ENCODE results near the gene AP1G2.

AP1G2 gene

GRCh38 chr14:23571701-23572523 is 4.3 kb upstream of the AP1G2 start:
- no peak for DNase-seq (ENCODE audit: low read depth in 2 of 2)

GRCh38 chr14:23570806-23571483 is 3.4 kb upstream of the AP1G2 start:
- no peak for DNase-seq (ENCODE audit: low read depth in 2 of 2)

DNA sequence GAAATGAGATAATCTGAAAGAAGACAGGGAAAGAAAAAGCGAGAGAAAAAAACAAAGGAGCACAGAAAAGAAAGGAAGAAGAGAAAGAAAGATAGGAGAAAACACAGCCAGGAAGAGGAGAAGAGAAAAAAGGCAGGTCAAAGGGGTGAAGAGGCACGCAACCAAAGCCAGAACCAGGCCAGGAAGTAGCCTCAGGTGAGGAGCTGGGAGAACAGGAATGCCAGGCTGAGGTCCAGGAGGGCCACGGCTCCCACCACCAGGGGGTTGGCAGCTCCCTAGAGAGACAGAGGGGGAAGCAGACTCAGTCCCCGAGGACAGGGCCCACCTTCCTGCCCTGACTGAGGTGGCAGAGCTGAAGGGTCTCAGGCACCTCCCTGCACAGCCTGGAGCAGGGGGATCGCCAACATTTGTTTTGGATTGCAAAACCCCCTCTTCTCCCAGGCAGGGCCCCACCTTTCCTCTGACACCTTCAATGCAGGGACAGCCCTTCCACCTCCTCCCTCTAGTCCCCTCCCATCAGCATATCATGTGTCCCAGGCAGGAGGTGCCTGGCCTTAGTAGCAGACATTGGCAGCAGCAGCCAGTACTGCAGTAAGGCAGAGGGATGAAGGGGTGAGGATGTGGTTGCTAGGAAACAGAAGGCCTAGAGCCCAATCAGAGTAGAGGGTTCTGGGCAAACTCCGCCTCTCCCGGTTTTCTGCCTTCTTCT is 2.0 kb upstream of the AP1G2 start:
- no peak for DNase-seq (ENCODE audit: low read depth in 2 of 2)

DNA sequence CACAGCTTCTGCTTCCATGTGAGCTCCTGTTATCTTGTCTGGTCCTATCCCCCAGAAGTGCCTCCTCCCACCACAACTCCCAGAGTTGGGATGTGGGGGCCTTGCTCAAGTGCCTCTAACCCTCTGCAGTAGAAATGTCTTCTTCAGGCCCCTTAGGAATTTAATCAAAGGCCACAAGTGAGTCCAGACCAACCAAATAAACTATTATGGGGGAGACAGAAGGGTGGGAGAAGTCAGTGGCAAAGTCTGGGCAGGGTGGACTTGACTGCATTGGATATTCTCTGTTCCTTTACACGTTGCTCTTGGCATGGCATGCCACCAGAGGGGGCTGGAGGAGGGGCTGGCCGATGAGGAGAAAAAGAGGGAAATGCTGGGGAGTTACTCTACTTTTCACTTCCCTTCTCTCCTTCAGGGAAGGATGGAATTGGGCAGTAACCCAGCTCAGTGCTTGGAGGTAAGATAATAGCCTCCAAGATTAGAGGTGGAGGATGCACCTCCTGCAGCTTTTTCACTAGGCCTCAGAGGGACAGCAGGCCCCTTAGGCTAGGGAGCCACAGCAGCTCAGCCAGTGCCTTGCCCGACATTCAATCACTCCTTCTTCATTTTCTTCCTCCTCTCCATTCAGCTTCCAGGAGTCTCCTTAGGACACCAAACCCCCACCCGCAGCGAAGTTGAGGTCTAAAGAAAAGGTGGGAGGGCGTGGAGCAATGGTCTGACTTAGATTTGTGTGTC is 1.2 kb upstream of the AP1G2 start:
- no peak for DNase-seq (ENCODE audit: low read depth in 2 of 2)

DNA sequence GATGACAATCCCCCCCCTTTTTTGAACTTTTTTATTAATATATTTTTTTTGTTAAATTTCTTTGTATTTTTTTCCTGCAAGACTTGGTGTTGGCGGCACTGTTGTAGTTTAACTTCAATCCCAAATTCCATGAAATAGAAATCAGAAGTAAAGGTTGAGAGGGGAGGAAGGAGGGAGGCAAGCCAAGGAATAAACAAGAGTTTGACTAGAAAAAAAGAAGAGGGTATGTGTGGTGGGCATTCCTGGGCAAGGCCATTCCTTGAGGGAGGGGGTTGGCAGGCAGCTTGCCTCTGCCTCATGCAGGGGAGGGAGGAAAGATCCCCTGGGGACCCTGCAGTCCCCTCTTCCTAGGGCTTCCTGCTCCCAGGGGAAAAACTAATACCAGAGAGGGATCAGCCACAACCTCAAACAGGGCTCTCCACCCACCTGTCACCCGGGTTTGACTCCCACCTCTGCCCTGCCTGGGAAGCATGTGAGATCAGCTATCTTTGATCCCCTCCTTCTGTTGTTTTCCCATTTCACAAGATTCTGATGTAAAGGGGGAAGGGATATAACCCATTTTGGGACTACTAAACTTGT is 519 bp upstream of the AP1G2 start:
- no peak for DNase-seq (ENCODE audit: low read depth in 2 of 2)

- no peak for DNase-seq (ENCODE audit: low read depth in 2 of 2)
These were observed 809 bp downstream of the AP1G2 start for GRCh38 chr14:23566778-23567185.

DNA sequence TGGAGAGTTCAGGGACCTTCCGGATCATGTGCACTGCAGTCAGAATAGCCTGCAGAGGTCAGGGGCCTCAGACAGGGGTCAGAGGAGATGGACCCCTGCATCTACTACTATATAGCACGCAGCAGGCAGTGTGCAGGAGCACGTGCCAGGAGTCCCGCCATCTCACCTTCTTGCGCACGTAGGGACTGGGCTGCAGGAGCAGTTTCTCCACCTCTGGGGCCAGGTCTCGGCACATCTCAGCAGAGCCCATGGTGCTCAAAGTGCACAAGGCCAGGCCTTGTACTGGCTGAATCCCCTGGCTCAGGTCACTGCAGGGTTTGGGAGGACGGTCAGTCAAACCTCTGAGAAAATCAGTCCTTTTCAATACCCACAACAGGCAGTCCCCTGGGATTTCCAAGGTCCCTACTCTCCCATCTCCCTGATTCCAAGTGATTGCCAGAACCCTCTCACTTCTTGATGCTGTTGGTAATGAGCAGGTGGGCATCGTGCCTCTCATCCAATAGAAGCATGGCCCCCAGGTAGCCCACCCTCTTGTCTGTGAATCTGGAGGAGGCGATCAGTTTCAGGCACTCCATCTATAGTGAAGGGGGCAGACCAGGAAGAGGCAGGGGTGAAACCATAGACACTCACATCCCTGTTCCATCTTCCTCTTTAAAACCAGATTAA is 1.3 kb downstream of the AP1G2 start:
- no peak for DNase-seq (ENCODE audit: low read depth in 2 of 2)

- DNase-seq (ENCODE audit: low read depth in 2 of 2), result no peak
These were observed 2.0 kb downstream of the AP1G2 start for GRCh38 chr14:23565626-23566025.

DNA sequence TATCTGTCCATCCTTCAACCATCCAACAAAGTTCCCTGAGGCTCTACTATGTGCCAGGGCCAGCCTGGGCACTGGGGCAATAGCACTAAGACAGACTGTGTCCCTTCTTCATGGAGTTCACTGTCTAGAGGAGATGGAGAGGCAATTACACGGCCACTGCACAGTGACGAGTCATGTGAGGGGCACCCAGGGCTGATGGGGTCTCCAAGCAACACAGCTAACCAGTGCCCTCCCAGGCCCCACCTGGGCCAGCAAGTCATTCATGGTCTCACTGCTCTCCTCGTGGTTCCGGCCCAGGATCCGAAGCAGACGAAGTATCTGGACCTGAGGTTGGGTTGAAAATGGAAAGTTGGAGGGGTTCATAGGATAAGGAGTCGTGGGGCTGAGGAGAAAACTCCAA is 2.7 kb downstream of the AP1G2 start:
- DNase-seq (ENCODE audit: low read depth in 2 of 2), result no peak

DNA sequence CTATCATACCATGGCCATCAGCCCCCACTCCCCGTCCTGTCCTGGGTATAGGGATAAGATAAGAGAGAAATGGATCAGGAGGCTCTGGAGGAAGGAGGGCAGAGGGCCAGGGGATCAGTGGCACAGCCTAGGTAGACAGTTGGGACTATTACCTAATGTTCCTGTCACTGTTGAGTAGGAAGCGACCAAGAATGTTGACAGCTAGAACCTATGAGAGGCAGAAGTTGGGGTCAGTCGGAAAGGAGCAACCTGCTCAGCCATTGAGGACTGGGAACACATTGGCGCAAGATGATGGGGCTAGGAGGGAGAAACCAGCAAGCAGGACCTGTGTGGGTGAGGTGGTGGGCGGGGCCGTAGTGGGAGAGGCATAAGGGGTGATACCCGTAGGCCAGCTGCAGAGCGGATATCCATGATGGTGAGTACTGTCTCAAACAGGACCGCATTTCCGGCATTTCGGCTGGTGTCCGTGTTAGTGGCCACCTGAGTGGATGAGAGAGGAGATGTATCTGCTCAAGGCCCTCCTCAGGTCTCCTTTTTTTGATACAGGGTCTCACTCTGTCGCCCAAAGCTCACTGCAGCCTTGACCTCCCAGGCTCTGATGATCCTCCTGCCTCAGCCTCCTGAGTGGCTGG is 3.3 kb downstream of the AP1G2 start:
- DNase-seq (ENCODE audit: low read depth in 2 of 2), result no peak

DNA sequence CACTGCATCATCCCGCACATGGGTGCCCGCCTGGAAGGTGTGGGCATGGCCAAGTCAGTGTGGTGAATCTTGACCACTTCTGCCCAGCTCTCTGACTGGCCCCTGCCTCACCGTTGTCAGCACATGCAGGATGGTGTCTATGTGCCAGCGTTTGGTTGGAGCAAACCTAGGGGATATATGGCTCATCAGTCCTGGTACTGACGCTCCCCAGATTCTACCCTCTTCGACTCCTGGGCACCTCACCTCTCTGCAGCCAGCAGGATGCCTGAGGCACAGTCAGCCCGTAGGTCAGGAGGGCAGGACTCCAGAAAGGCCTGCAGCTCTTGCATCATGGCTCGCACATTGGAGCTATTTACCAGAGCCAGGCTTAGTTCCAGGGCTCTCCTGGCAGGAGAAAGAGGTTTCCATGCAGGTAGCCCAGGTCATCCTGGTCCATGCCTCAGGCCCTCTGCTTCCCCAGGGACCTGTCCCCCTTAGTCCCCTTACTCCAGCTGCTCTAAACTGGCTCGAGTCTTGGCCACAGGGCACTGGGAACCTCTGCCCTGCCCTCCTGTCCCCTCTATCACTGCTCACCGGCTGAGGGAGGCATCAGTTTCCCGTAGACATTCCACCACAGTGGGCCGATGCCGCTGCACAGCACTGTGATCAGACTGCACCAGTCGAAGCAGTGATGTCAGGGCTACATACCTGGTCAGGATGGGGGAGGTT is 4.0 kb downstream of the AP1G2 start:
- DNase-seq (ENCODE audit: low read depth in 2 of 2), result no peak

GRCh38 chr14:23562822-23563472 is 4.6 kb downstream of the AP1G2 start:
- no peak for DNase-seq (ENCODE audit: low read depth in 2 of 2)

DNA sequence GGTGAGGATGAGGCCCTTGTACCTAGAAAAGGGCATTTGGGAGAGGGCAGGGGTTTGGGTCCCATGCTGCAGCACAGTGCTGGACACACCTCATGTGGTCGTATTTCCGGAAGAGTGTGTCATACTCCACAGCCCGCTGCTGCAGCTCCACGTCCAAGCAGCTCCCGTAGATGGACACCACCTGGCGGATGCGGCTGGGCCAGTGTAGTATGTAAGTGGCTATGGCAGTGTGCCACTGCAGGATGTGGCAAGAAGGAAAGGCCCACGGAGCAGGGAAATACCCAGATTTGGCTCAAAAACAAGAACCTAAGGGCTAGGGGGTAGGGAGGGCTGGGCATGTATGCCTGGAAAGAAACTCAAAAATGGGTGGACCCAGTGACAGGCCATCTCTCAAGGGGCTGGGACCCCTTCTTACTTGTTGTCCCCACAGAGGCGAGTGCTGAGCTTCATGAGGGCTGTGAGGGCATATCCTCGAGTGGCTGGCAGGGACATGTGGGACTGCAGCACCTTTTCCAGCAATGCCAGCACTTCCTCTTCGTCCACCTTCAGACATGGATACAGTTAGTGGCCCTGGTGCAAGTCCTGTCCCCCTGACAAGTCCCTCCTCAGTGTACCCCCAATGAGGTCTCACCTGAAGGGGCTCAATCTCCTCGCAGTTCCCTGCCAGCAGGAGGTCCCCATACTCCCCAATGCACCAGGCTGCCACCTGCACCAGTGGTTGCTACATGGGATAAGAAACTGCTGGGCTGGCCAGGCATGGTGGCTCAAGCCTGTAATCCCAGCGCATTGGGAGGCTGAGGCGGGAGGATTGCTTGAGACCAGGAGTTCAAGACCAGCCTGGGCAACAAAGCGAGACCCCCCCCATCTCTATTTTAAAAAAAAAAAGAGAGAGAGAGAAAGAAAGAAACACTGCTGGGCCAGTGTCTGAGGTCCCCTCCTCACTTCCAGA is 5.4 kb downstream of the AP1G2 start:
- DNase-seq (ENCODE audit: low read depth in 2 of 2), result no peak

DNA sequence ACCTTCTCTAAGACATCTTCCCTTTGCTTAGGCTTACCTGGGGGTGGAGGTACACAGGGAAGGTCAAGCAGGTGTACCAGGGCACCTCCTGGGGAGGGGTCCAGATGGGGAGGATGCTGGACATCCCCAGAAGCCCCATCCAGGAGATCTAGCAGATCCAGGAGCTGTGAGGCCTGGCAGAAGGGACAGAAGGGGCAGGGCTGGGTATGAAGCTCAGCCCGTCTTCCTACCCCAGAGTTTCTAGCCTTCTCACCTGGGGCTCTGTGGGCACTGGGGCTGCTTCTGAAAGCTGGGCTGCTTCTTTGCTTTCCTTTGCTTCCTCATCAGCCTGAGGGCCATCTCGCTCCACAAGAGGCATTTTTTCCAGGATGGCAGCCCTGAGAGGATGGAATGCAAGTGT is 6.3 kb downstream of the AP1G2 start:
- DNase-seq (ENCODE audit: low read depth in 2 of 2), result no peak

DNA sequence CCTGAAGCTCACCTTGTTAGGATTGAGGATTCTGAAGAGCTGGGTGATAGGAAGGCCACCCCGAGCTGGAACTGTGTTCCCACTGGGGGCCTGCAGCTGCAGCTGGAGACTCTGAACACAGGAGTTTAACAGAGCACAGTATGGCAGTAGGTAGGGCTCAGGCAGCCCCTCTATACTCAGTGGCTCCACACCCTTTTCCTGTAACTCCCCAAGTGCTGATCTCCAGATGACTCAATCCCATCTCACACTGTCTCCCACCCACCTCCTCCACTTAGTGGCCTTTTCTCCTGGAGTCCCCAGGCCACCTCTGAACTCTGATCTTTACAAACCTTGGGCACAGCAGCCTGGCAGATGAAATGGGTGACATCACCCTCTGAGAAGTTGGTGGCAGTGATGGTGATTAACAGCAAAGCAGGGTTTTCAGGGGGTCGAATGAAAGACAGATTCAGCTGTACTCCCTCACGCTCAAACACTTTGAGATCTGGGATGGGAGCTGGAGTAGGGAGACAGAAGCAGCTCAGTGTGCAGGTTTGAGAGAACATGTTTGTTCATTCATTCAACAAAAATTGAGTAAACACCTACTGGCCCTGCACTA is 7.6 kb downstream of the AP1G2 start:
- no peak for DNase-seq (ENCODE audit: low read depth in 2 of 2)

GRCh38 chr14:23559010-23559925 is 8.3 kb downstream of the AP1G2 start:
- no peak for DNase-seq (ENCODE audit: low read depth in 2 of 2)
